Inflammatory macrophage (primary cell): ENCODE data around the gene SECTM1.

ENCODE experiments used
- DNase-seq, 2 donors: peaks; one replicate each; pipeline ENCODE4 v3.0.0-alpha.2; 2020 to 2022

SECTM1 gene

DNA sequence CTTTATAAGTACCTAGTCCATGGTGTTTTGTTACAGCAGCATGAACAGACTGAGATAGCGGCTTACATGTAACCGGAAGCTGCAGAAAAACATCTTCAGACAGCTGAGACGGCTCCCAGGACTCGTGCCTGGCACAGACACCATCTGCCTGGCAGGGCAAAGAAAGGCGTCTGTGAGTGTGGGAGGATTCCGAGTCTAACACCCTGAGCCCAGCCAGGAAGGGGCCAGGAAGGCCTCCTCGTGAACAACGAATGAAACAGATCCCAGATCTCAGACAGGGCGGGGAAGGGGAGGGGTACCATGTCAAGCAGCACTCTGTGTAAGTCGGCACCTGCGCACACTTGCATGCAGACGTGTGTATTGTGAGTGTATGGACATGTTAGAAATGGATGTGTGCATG is 55.7 kb downstream of the SECTM1 start:
- DNase-seq = no peak

DNA sequence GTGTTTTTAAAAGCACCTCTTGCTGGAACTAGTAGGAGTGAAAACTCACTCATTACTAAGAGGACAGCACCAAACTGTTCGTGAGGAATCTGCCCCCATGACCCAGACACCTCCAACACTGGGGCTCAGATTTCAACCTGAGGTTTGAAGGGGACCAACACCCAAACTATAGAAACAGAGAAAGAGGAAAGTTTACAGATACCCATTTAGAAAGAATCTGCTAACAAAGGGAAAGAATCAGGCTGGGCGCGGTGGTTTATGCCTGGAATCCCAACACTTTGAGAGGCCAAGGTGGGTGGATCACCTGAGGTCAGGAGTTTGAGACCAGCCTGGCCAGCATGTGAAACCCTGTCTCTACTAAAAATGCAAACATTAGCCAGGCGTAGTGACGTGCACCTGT is 56.6 kb downstream of the SECTM1 start:
- no peak for DNase-seq

GRCh38 chr17:82275326-82275725 is 58.2 kb downstream of the SECTM1 start:
- DNase-seq = no peak

DNA sequence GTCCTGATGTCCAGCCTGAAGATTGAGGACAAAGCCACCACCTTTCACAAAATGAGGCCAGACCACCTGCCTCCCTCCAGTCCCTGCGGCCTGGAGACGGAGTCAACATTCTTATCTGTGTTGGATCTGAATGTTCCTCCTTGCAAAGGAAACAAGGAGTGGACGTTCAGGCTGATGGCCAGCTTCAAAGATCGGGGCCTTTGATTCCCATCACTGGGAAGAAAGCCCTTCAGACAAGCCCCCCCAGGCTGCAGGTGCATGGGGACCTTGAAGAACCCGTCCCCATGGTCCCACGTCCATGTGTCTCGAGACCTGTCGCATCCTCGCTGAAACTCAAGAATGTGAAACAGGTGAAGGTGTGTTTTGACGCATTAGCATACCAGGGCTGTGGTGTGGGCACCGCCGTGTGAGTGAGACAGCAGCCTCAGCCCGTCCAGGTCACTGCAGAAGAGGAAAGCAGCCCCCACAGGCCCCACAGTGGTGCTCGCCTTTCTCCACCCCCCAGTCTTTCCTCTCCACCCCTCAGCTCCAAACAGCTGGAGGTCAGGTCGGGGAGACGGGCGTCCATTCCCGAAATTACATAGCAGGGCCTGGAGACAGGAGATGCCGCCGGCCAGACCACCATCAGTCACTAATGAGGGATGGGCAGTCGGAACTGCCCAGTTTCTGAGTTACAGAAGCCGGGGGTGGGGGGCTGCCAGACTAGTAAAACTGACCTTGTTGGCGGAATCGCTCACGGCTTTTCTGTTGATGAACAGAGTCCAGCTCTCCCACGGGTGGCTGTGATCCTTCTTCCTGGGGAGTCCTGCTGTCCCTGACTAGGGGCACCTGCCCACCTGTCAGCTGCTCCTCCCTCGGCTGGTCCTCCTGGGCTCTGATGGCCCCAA is 59.2 kb downstream of the SECTM1 start:
- no peak for DNase-seq

DNA sequence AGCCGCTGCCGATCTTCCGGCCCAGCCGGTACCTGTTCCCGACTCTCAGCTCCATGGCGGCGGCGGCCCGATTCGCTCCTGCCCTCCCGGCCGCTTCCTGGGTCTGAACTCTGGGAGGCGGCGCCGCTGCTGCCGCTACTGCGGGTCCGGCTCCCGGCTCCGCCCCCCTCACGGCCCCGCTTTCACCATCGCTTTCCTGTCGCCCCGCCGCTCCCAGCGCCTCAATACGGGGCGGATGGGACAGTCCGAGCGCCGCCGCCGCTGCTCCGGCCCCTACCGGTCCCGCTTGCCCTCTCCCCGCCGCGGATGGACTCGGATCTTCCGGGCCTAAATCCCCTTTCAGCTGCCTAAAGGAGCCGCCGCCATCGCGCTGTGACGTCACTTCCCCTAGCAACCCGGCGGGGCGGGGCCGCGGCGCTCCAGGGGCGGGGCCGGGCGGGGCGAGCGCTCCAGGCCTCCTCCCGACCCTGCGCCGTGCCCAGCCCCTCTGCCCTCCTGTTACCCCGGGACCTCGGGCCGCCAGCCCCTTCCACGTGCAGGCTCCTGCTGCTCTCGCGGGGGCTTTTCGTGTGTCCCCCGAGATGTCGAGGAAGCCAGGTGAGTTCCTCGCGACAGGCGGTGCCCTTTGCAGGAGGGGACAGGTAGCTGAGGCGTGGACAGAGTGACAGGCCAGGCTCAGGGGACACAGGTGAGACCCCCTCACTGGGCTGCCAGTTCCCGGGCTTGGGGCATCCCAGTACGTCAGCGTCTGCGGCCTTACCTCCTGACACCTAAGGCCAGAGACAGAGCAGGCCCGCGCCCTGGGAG is 60.0 kb downstream of the SECTM1 start, which contains the start of gene CSNK1D:
CSNK1D (minus strand) TSS at position 374 of the 807 bp plus-strand sequence; CDS start at position 55, 319 bp downstream.
- DNase-seq = peak; percentile 83 to 88

GRCh38 chr17:82272495-82273326 is 60.9 kb downstream of the SECTM1 start:
- DNase-seq = no peak

DNA sequence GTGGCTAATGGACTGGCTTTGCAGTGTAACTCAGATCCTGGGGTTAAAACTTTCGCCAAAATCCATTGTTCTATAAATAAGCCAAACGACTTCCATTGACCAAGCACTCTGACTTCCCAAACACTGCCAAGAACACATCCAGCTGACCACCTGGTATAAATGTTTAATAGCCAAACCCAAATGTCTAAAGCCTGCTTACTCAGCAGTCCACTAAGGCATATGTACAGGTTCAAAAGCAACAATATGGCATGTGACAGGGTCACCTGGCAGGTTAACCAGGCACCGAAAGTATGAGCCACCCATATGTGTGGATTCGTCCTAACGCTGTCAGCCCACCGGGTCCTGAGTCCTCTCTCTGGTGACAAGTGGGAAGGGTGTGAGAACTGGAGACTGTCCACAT is 62.2 kb downstream of the SECTM1 start:
- no peak for DNase-seq
